Lower lobe of right lung (tissue), 2 donors: ENCODE data around the gene PPP3CA. TPM values are rescaled to one million over a fixed set of nuclear protein-coding genes. Genes with fewer than 3 reads are reported as not detected.

ENCODE experiments used
- ATAC-seq, 2 donors: fragments of 200-7000 bp; cut with Tn5 transposase; one replicate each; pipeline ENCODE4 v1.9.1; 2020 to 2022; ENCODE audit warnings: mild to moderate bottlenecking in 2 of 2, moderate library complexity in 2 of 2
- DNase-seq: peaks from one replicate; pipeline ENCODE4 v3.0.0-alpha.2; 2020
- H3K27ac ChIP-seq: fragments of 200-600 bp; one replicate; pipeline ENCODE4 v1.8.0; 2022
- H3K27me3 ChIP-seq: fragments of 200-600 bp; one replicate; pipeline ENCODE4 v1.8.0; 2022; ENCODE audit warnings: low read depth
- H3K36me3 ChIP-seq: fragments of 200-600 bp; one replicate; pipeline ENCODE4 v1.8.0; 2022; ENCODE audit warnings: mild to moderate bottlenecking
- H3K4me1 ChIP-seq: fragments of 200-600 bp; one replicate; pipeline ENCODE4 v1.8.0; 2022
- H3K4me3 ChIP-seq: fragments of 200-600 bp; one replicate; pipeline ENCODE4 v1.8.0; 2022; ENCODE audit warnings: mild to moderate bottlenecking
- H3K9me3 ChIP-seq: fragments of 200-600 bp; one replicate; pipeline ENCODE4 v1.8.0; 2022
- CTCF ChIP-seq: fragments of 200-600 bp; IDR thresholded peaks from one replicate; pipeline ENCODE4 v1.8.0; 2022; ENCODE audit warnings: antibody characterized with exemption, mild to moderate bottlenecking
- intact Hi-C: fragments of 100-400 bp; cut with DNase I; formaldehyde crosslinking; loops from one replicate; pipeline ENCODE4 v1.11.0; 2022
- total RNA-seq: library from RNA; stranded (reverse); fragmentation: NEBNext Ultra II Directional; extraction: Animal tissue kit (Norgen Biotek cat#: 25700); gene quantifications from one replicate; pipeline ENCODE4 v1.2.1, GENCODE V29; 2021
- donor health status: DM: no; HTN: yes; CAD: no; lungs with severe emphysema.

The PPP3CA gene
- total RNA-seq, 1 donor from 2014 or later = 50.2 TPM

- Histone ChIP-seq H3K27me3 (no peaks in the 10 kb centered on the region), H3K4me1 (peaks cover 18% of the 10 kb centered on the region), H3K4me3 (no peak overlapping the region), H3K36me3 (no peaks in the 10 kb centered on the region), H3K27ac (no peak overlapping the region), H3K9me3 (no peaks in the 10 kb centered on the region)
- no peak for DNase-seq
- no peak for TF ChIP-seq CTCF
- intact Hi-C loops = no loop called here
- ATAC-seq = no peak
These were observed 69.7 kb downstream of the PPP3CA start for GRCh38 chr4:101277671-101278070.

GRCh38 chr4:101276661-101277060 is 70.7 kb downstream of the PPP3CA start:
- no peak for ATAC-seq
- no peak overlapping the region for H3K27ac ChIP-seq
- peaks cover 13% of the 10 kb centered on the region for H3K4me1 ChIP-seq
- no peaks in the 10 kb centered on the region for H3K9me3 ChIP-seq
- no peak for DNase-seq
- H3K4me3 ChIP-seq = no peak overlapping the region
- no peaks in the 10 kb centered on the region for H3K27me3 ChIP-seq
- intact Hi-C loops = no loop called here
- H3K36me3 ChIP-seq = no peaks in the 10 kb centered on the region
- no peak for TF ChIP-seq CTCF

- H3K4me1 ChIP-seq = peaks cover 19% of the 10 kb centered on the region
- intact Hi-C loops = no loop called here
These were observed 72.2 kb downstream of the PPP3CA start for GRCh38 chr4:101274888-101275752.

GRCh38 chr4:101271516-101271915 is 75.8 kb downstream of the PPP3CA start:
- TF ChIP-seq CTCF = no peak
- Histone ChIP-seq H3K27me3 (no peaks in the 10 kb centered on the region), H3K4me3 (no peak overlapping the region), H3K9me3 (no peaks in the 10 kb centered on the region), H3K27ac (no peak overlapping the region), H3K36me3 (no peaks in the 10 kb centered on the region), H3K4me1 (peaks cover 9% of the 10 kb centered on the region)
- intact Hi-C loops = no loop called here
- ATAC-seq (no peak), DNase-seq (no peak)

More at GRCh38 chr4:101274888-101275752, 72.2 kb downstream of the PPP3CA start:
- ATAC-seq = no peak
- no peak overlapping the region for H3K4me3 ChIP-seq
- no peaks in the 10 kb centered on the region for H3K9me3 ChIP-seq
- H3K27ac ChIP-seq = no peak overlapping the region
- TF ChIP-seq CTCF = no peak
- no peaks in the 10 kb centered on the region for H3K36me3 ChIP-seq
- H3K27me3 ChIP-seq = no peaks in the 10 kb centered on the region
- DNase-seq = no peak

- no peak overlapping the region for H3K27ac ChIP-seq
- TF ChIP-seq CTCF = no peak
- H3K36me3 ChIP-seq = no peaks in the 10 kb centered on the region
- intact Hi-C loops = no loop called here
- H3K9me3 ChIP-seq = no peaks in the 10 kb centered on the region
- H3K27me3 ChIP-seq = no peaks in the 10 kb centered on the region
- H3K4me1 ChIP-seq = peaks cover 9% of the 10 kb centered on the region
- ATAC-seq = no peak
- no peak for DNase-seq
- H3K4me3 ChIP-seq = no peak overlapping the region
These were observed 77.6 kb downstream of the PPP3CA start for GRCh38 chr4:101269682-101270081.
